Measurements from ENCODE around the gene VPS13C. TPM values are rescaled to one million over a fixed set of nuclear protein-coding genes. Genes with fewer than 3 reads are reported as not detected.

The VPS13C gene
- total and polyA plus RNA-seq, 8 donors = 5.4 to 207 (median 89.4) TPM

- WGBS, 5 donors = 8 to 10% (median 9%) methylated on average over 9 of the region's 9 CpGs
- no peaks in the 10 kb centered on the region for H3K36me3 ChIP-seq
- TF ChIP-seq POLR2A (IDR thresholded peaks at IDR 0.05) (no peak), CTCF (IDR thresholded peaks at IDR 0.05) (peak in 5 of 7 experiments; percentile 46 to 91 (median 88))
- H3K4me1 ChIP-seq = peaks cover 0 to 9% (median 3%) of the 10 kb centered on the region in 4 donors
- H3K27ac ChIP-seq = no peak overlapping the region
- intact Hi-C loops (cut with DNase I; ENCODE audit: low total_unique reads) = no loop called here
- no peaks in the 10 kb centered on the region for H3K9me3 ChIP-seq
- H3K4me3 ChIP-seq = no peak overlapping the region
- DNase-seq = peak; percentile 62 to 83
- H3K27me3 ChIP-seq = peaks cover 0 to 20% (median 0%) of the 10 kb centered on the region in 3 donors
These were observed 224.6 kb downstream of the VPS13C start for GRCh38 chr15:61835496-61836106.

DNA sequence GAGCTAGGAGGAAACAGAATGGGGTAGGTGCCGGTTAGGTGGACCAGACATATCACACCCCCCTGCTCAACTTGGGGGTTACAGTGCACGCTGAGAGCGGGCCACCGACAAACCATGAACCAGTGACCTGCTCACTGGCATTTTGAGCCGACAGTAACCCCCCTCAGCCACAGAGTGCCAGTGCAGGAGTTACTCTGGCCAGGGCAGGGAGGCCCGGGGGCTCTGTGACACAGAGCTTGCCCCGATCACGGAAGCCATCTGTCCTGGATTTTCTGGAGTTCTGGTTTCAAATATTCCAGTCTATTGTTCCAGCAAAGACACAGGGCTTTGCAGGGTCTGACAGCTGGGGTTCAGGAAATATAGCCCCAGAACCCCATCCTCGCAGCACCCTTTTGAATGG is 225.2 kb downstream of the VPS13C start:
- Histone ChIP-seq H3K4me1 (peaks cover 0 to 9% (median 3%) of the 10 kb centered on the region in 4 donors), H3K36me3 (no peaks in the 10 kb centered on the region), H3K4me3 (no peak overlapping the region), H3K9me3 (no peaks in the 10 kb centered on the region), H3K27me3 (peaks cover 0 to 16% (median 0%) of the 10 kb centered on the region in 3 donors), H3K27ac (no peak overlapping the region)
- 79 to 87% (median 82%) methylated on average over 5 to 9 of the region's 9 CpGs for WGBS, 5 donors
- TF ChIP-seq POLR2A (IDR thresholded peaks at IDR 0.05) = no peak
- TF ChIP-seq EP300 (IDR thresholded peaks at IDR 0.05) = no peak
- TF ChIP-seq CTCF (IDR thresholded peaks at IDR 0.05) = no peak
- TF ChIP-seq POLR2AphosphoS5 (IDR thresholded peaks at IDR 0.05) = no peak
- DNase-seq = no peak
- intact Hi-C loops (cut with DNase I; ENCODE audit: low total_unique reads) = no loop called here

DNA sequence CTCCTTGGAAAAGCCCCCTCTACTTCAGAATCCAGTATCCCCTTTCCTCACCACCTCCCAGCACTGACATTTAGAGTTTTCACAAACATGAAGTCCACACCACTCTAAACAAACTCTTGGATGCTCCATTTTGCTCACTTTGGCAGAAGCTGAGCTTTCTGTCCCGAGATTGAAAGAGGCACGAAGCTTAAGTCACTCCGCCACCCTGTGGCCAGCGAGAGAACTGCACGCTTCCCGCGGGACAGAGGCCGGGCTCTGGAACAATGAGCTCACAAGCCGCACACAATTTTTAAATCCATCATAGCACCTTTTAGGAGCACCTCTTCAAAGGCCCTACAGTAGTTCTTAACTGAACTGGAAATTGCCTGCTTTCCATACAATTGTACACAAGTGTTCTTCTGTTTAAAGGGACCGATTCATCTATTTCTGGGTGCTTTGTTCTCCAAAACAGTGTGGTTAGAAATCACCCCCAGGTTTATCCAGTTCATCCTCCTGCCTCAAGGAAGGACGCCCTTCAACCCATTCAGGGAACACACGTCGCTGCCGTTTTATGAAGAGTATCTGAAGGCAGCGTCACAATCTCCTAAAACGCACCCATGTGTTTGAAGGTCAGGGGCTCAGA is 226.1 kb downstream of the VPS13C start:
- intact Hi-C loops (cut with DNase I; ENCODE audit: low total_unique reads) = no loop called here
- DNase-seq = peak; percentile 87 to 91
- H3K4me3 ChIP-seq = no peak overlapping the region
- TF ChIP-seq POLR2AphosphoS5 (IDR thresholded peaks at IDR 0.05) = peak in 1 of 3 donors; percentile 7
- no peak for TF ChIP-seq EP300 (IDR thresholded peaks at IDR 0.05)
- peak in 5 of 7 experiments; percentile 79 to 99 (median 98) for TF ChIP-seq CTCF (IDR thresholded peaks at IDR 0.05)
- no peak for TF ChIP-seq POLR2A (IDR thresholded peaks at IDR 0.05)
- no peaks in the 10 kb centered on the region for H3K36me3 ChIP-seq
- H3K27ac ChIP-seq = no peak overlapping the region
- 20 to 29% (median 23%) methylated on average over 16 of the region's 16 CpGs for WGBS, 5 donors
- peaks cover 0 to 14% (median 3%) of the 10 kb centered on the region in 4 donors for H3K4me1 ChIP-seq
- peaks cover 0 to 16% (median 0%) of the 10 kb centered on the region in 3 donors for H3K27me3 ChIP-seq
- no peaks in the 10 kb centered on the region for H3K9me3 ChIP-seq

DNA sequence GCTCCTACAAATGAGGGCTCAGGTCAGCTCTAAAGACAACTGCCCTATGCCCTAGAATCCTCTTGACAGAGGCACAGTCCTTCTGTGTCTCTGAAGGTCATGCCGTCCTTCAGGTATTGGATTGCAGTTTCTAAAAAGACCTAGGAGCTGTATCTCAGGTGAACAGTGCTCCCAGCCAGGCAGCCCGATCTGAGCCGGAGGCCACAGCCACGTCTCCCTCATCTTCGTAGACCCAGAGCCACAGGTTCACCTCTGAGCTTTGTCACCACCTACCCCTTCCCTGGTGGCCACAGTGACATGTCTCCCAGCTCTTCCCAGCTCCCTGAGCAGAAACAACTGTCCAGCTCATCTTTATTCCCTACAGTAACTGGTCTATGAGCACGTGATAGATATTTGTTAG is 228.0 kb downstream of the VPS13C start:
- H3K4me3 ChIP-seq = no peak overlapping the region
- no peaks in the 10 kb centered on the region for H3K9me3 ChIP-seq
- 81 to 94% (median 90%) methylated on average over 6 of the region's 6 CpGs for WGBS, 5 donors
- peaks cover 0 to 16% (median 0%) of the 10 kb centered on the region in 3 donors for H3K27me3 ChIP-seq
- TF ChIP-seq POLR2A (IDR thresholded peaks at IDR 0.05) (no peak), POLR2AphosphoS5 (IDR thresholded peaks at IDR 0.05) (no peak), CTCF (IDR thresholded peaks at IDR 0.05) (no peak), EP300 (IDR thresholded peaks at IDR 0.05) (no peak)
- DNase-seq = no peak
- H3K4me1 ChIP-seq = peaks cover 0 to 19% (median 3%) of the 10 kb centered on the region in 4 donors
- intact Hi-C loops (cut with DNase I; ENCODE audit: low total_unique reads) = no loop called here
- H3K36me3 ChIP-seq = no peaks in the 10 kb centered on the region
- H3K27ac ChIP-seq = no peak overlapping the region

Data from stomach (tissue), 9 donors.